ENCODE data around the gene DAZL.

The DAZL gene

DNA sequence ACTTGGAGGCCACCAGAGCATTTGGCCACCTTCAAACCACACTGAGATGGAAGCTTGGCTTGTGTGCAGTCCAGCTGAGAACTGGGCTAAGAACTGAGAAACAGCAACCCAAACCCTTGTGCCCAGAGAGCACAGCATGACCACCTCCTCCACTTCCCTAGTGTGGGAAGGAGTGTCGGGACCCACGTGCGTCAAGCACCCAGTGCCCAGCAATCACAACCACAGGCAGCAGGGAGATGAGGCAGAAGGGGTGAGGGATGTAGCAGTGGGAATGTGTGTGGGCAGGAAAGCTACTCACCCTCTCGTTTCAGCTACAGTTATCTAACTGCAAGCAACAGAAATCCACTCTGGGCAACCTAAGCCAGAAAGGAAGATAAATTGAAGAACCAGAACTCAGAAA, 66.7 kb downstream of the DAZL start:
- no peak for DNase-seq

DNA sequence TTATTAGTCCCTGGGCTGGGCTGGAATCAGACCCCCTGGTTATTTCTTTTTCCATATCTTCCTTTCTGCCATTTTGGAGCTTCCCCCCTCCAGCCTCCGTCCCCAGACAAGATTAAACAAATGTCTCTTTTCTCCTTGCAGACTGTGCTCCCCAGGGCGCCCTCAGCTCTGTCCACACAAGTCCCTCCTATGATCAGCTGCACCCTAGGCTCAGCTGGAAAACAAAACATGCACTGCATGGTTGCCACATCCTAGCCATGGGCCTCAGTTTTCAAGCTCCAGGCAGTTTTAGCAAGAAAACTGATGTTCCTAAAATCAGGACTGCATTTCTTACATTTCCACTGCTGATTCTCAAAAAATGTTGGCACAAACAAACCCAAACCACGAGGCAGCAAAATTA, 68.2 kb downstream of the DAZL start:
- DNase-seq: no peak

Measured in activated CD4-positive, alpha-beta T cell treated with anti-CD3 and anti-CD28 coated beads, Interleukin-2, Interleukin-6, amounts not matched to agents 100 ng/mL and 50 ng/mL, durations not matched to agents 16 hours and 8 hours (primary cell).